ENCODE results near the gene NFIA. TPM values are rescaled to one million over a fixed set of nuclear protein-coding genes. Genes with fewer than 3 reads are reported as not detected.

Gene NFIA
- total RNA-seq, 4 donors from 2014 or later: 68.2 to 172 (median 101) TPM

DNA sequence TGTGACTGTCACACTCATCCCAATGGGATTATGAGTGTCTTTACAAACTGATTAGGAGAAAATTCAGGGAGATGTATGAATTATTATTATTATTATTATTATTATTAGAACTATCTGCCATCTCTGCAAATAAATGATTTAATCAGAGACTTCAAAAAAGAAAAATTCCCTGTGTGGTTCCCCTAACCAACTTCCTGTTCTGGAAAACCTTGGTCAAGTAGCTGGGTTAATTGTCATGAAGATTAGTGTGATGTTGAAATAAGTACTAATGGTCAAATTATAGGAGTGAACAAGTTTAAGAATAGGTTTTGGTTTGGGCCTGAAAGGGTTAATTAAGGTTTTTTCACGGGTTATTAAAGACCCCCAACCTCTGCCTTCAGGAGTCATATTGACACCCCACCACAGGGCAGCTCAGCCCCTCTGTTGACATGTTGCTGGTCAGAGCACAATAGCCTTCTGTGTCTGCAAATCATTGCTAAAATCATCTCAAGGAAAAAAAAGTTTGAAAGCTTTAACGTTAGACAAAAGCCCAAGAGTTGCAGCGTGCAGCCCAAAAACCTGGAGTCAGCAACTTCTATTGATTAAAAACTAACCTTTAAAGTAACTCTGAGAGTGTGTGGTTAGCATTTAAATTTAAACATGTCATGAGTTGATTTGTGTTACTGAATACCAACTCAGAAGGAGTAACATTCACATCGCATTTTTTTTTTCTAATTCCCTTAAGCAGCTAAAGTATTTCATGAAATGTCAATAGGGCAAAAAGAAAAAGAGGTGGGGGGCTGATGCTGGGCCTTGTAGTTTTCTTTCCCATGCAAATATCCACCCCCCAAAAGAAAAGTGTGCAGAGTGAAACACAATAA, 370.0 kb downstream of the NFIA start:
- TF ChIP-seq, protein P1, sequence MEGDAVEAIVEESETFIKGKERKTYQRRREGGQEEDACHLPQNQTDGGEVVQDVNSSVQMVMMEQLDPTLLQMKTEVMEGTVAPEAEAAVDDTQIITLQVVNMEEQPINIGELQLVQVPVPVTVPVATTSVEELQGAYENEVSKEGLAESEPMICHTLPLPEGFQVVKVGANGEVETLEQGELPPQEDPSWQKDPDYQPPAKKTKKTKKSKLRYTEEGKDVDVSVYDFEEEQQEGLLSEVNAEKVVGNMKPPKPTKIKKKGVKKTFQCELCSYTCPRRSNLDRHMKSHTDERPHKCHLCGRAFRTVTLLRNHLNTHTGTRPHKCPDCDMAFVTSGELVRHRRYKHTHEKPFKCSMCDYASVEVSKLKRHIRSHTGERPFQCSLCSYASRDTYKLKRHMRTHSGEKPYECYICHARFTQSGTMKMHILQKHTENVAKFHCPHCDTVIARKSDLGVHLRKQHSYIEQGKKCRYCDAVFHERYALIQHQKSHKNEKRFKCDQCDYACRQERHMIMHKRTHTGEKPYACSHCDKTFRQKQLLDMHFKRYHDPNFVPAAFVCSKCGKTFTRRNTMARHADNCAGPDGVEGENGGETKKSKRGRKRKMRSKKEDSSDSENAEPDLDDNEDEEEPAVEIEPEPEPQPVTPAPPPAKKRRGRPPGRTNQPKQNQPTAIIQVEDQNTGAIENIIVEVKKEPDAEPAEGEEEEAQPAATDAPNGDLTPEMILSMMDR (IDR thresholded peaks at IDR 0.05; ENCODE audit: low read depth): no peak

DNA sequence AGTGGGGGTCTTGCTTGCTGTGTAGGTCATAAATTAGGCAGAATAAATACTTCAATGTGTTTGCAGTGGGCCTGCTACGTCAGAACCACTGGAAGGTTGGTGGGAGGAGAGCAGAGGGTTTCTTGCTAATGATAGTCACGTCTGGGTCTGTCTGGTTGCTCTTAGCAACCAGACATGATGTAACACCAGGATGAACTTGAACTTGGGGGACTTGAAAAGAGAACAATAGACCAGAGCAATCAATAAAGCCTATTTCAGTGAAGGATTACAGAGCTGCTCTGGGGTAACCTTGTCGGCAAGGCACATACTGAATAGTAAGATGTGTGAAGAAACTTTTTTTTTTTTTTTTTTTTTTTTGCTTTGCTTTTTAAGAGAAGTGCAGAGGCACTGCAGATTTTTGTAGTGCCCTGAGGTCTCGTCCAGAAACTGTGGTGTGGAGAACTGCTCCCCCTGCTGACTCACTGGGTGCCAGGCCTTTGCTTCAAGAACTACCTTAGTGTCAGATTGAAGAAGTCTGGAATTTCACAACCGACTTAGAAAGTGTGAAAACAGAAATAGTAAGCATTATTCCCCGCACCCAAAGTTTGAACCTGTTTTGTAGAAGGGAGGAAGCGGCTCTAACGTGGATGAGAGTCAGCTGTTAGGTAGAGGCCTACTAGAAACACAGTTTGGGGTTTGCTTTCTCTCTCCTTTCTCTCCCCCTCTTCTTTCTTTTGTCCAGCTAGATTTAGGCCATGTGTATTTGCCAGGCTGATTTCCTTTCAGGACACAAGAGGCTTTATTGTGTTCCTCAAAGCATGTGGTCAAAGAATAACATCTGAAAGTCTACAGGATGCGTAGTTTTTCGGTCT, 371.0 kb downstream of the NFIA start:
- TF ChIP-seq, protein P1 (IDR thresholded peaks at IDR 0.05; ENCODE audit: low read depth): no peak

DNA sequence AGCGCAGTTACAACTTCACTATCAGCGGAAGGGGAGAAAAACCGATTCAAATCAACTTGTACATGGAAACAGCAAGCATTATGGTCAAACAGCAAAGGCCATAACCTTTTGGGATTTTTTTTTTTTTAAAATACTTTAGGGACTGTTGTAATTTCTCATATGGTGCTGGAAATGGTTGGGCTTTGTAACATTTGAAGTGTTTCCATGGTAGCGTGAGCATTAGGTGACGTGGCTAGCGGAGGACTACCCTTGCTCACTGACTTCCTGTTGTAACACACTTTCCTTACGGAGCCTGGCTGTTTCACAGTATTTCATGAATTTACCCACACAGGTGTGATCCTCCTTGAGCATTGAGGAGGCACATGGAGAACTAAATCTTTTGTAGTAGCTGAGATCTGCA, 373.0 kb downstream of the NFIA start:
- TF ChIP-seq, protein P1 (IDR thresholded peaks at IDR 0.05; ENCODE audit: low read depth): no peak

DNA sequence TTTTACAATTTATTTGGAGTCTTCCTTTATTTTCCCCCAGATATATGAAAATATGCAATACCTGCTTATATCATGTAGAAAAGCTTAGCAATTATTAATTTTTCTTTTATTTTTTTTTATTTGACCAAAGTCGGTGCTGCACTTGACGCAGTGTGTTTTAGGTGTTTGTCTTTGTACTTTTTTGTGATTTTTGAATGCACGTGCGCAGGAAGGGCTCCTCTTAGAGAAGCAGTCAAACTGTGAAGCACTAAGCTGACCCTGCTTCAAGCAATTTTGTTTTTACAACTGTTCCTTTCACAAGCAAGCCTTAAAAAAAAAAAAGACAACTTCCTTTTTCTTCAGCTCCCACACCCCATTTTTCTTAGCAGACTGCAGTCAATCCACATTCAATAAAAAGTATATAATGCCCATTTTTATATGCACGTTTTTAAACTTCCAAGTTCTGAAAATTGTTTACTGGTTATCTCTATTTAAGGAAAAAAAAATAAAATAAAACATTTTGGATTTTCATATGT, 375.2 kb downstream of the NFIA start:
- TF ChIP-seq, protein P1 (IDR thresholded peaks at IDR 0.05; ENCODE audit: low read depth): no peak

DNA sequence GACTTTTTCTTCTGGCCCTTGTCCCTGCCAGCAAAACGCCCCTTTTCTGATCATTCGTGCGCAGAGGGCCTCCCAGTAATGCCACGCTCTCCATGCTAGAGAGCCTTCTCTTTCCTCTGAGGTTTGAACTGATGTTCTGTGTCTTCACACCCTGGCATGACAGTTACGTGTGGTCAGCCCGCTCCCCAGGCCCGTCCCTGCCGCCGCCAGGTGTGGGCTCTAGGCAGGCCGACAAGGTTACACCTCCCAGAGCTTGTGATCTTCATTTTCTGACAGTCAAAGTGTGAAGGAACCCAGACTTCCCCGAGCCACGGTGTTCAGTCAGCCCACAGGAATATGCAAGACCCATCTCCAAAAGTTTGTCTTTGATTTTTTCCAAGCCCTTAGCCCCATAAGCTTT, 377.0 kb downstream of the NFIA start:
- TF ChIP-seq, protein P1 (IDR thresholded peaks at IDR 0.05; ENCODE audit: low read depth): no peak

DNA sequence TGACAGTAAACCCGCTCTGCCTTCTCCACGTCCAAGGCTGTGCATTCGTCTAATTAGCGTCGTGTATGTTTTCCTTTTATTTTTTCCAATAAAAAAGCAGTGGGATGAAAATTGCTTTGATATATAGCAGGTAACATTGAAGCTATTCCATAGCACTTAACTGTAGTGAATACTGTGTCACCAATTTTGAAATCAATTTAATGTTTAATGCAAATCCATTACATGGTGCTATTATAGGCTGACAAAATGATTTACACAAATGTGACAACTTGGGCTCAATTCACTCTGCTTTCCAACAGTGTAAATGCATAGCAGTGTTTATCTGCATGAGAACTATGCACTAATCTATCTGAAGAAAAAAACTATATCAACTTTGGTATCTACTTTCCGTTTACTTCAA, 377.8 kb downstream of the NFIA start:
- TF ChIP-seq, protein P1 (IDR thresholded peaks at IDR 0.05; ENCODE audit: low read depth): no peak

Data from subcutaneous adipose tissue (tissue), 4 donors.